A549 (cell line): ENCODE measurements around the gene PCSK6.

ENCODE experiments used
- MAFK ChIP-seq: fragments of 450-650 bp; IDR thresholded peaks from 2 replicates; pipeline ENCODE4 v1.6.1; 2014; ENCODE audit not compliant: partially characterized antibody
- POLR2A ChIP-seq: IDR thresholded peaks from 2 replicates; pipeline ENCODE4 v1.6.1; 2012; ENCODE audit warnings: mild to moderate bottlenecking, low read length
- TF ChIP-seq, protein P1 (sequence below): IDR thresholded peaks from 2 replicates; pipeline ENCODE4 v1.6.1; 2012
- TF ChIP-seq, protein P2 (sequence below): fragments of >200 bp; sonication (Bioruptor Twin); formaldehyde crosslinking; IDR thresholded peaks from 3 replicates; pipeline ENCODE4 v1.5.1; 2016
- TF ChIP-seq, protein P3 (sequence below): IDR thresholded peaks from 2 replicates; pipeline ENCODE4 v1.6.1; 2012

DNA sequence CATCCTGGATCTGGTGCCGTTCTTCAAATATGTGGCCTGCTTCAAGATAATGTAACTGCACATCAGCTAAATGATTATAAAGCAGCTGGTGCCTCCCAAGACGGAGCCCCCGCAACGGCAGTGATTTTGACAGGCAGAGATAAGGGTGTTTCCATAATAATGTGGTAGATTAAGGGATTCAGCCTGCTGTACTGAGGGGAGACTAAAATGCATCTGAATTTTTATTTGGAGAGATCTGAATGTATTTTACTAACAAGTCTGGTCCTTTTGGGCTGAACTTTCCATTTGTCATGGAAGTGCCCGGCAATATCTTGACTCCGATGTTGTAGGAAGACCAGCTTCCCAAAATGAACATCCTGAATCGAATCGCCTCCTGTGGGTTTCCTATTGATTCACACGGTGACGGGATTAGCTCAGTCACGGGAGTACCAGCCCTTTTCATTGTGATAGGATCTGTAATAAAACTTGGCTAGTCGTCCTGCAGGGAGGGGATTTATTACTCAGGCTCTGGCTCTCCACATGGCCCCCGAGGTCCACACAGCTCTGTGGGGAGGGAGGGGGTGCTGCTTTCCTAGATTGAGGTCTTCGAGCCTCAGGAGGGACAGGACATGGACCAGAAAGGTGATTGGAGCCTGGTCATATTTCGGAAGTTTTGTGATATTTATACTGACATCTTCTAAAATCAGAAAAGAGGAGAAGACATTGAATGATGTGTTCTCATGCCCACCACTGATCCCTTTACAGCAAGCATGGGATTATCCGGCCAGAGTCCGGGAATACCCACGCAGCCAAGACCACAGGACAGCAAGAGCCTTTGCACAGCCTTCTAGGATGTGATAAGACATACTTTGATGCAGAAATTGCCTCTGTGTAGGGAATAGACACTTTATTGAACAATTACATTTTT is 2.5 kb upstream of the PCSK6 start:
- no peak for TF ChIP-seq MAFK
- TF ChIP-seq POLR2A, result no peak
- TF ChIP-seq, protein P1, sequence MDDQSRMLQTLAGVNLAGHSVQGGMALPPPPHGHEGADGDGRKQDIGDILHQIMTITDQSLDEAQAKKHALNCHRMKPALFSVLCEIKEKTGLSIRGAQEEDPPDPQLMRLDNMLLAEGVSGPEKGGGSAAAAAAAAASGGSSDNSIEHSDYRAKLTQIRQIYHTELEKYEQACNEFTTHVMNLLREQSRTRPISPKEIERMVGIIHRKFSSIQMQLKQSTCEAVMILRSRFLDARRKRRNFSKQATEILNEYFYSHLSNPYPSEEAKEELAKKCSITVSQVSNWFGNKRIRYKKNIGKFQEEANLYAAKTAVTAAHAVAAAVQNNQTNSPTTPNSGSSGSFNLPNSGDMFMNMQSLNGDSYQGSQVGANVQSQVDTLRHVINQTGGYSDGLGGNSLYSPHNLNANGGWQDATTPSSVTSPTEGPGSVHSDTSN, result no peak
- TF ChIP-seq, protein P2, sequence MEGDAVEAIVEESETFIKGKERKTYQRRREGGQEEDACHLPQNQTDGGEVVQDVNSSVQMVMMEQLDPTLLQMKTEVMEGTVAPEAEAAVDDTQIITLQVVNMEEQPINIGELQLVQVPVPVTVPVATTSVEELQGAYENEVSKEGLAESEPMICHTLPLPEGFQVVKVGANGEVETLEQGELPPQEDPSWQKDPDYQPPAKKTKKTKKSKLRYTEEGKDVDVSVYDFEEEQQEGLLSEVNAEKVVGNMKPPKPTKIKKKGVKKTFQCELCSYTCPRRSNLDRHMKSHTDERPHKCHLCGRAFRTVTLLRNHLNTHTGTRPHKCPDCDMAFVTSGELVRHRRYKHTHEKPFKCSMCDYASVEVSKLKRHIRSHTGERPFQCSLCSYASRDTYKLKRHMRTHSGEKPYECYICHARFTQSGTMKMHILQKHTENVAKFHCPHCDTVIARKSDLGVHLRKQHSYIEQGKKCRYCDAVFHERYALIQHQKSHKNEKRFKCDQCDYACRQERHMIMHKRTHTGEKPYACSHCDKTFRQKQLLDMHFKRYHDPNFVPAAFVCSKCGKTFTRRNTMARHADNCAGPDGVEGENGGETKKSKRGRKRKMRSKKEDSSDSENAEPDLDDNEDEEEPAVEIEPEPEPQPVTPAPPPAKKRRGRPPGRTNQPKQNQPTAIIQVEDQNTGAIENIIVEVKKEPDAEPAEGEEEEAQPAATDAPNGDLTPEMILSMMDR, result no peak
- TF ChIP-seq, protein P3, sequence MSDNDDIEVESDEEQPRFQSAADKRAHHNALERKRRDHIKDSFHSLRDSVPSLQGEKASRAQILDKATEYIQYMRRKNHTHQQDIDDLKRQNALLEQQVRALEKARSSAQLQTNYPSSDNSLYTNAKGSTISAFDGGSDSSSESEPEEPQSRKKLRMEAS, result no peak
